RWPE1 (cell line): ENCODE results near the gene STYXL1.

Source experiments
- CTCF ChIA-PET: fragments of 350-600 bp; sonication (Branson Sonifier 250); formaldehyde crosslinking; extraction: SDS; loops from one replicate; lab custom pipeline; 2021; lab: Yijun Ruan, JAX
- POLR2A ChIA-PET: fragments of 400-600 bp; formaldehyde crosslinking; extraction: SDS; loops from one replicate; lab custom pipeline; 2020; ENCODE audit warnings: antibody characterized with exemption; ENCODE audit not compliant: low non-redundant PET; lab: Yijun Ruan, JAX
- DNase-seq: peaks from one replicate; pipeline ENCODE4 v3.0.0; 2012; ENCODE audit warnings: low spot score
- H3K27ac ChIP-seq: fragments of 450-650 bp; 2 replicates; pipeline ENCODE4 v1.5.1; 2017
- CTCF ChIP-seq: fragments of 450-650 bp; conservative IDR thresholded peaks from 2 replicates; pipeline ENCODE4 v1.5.1; 2017; ENCODE audit warnings: low read depth, mild to moderate bottlenecking

STYXL1 gene

GRCh38 chr7:75957021-75957736, 90.6 kb downstream of the STYXL1 start:
- TF ChIP-seq CTCF = no peak
- POLR2A ChIA-PET = no interaction called here
- CTCF ChIA-PET = no interaction called here
- peak overlapping the region; percentile 7; the same call in 1 of the 2 replicates for H3K27ac ChIP-seq
- no peak for DNase-seq

- CTCF ChIA-PET = interaction anchor here (0.5 to 0.7 kb wide), 2 partner anchors 187 to 1863 kb away, joined by 3 to 6 read pairs; no protein-coding TSS in a partner anchor
- DNase-seq = no peak
- POLR2A ChIA-PET = no interaction called here
- no peak for TF ChIP-seq CTCF
- peak overlapping the region; percentile 4; the same call in 1 of the 2 replicates for H3K27ac ChIP-seq
Observed at GRCh38 chr7:75955331-75955955, 92.4 kb downstream of the STYXL1 start.

GRCh38 chr7:75953931-75954330, 93.9 kb downstream of the STYXL1 start:
- no peak for DNase-seq
- TF ChIP-seq CTCF = no peak
- peak overlapping the region; percentile 14 for H3K27ac ChIP-seq
- ChIA-PET CTCF (no interaction called here), POLR2A (no interaction called here)

DNA sequence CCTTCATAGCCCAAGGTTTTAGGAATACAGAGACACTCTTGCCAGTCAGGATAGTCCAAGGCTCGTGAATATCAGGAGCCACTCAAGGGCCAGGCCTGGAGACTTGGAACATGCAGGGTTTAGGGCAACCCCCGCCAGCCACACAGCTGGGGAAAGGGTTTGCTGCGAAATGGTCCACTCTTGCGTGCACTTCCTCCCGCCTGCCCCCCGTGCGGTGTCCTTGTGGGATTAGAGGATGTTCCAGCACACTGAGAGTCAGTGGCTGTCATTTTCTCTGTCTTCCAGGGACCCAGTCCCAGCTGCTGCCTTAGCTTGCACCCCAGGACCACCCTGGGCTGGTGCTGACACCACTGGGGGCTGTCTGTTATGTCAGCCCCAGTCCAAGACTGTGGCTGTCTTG, 94.4 kb downstream of the STYXL1 start:
- TF ChIP-seq CTCF = no peak
- no peak for DNase-seq
- CTCF ChIA-PET = no interaction called here
- H3K27ac ChIP-seq = peak overlapping the region; percentile 14
- POLR2A ChIA-PET = no interaction called here

GRCh38 chr7:75951506-75951905, 96.3 kb downstream of the STYXL1 start:
- peak overlapping the region; percentile 36 for H3K27ac ChIP-seq
- ChIA-PET CTCF (no interaction called here), POLR2A (no interaction called here)
- no peak for TF ChIP-seq CTCF
- no peak for DNase-seq

DNA sequence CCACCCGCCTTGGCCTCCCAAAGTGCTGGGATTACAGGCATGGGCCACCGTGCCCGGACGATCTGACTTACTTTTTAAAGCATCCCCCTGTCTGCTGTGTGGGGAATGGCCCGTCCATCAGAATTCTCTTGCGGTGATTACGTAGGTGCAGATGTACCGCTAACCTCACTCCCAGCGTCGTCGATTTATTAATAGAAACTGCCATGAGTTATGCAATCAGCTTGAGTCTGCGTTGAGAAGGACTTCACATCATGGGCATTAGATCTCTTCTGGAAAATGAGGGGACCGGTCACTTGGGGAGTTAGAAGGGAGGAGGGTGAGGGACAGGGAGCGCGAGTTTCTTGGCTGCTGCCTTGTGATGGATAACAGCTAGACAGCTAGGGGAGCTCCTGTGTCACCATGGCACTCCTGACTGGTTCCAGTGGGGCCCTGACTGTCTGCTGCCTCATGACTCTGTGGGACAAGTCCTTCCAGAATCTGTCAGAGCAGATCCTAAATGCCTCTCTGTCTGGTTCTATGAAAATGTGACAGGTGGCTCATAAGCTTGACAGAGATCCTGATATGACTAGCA, 97.6 kb downstream of the STYXL1 start:
- TF ChIP-seq CTCF = no peak
- ChIA-PET CTCF (interaction anchor here (0.6 kb wide), 1 partner anchor 35 kb away, joined by 3 read pairs; no protein-coding TSS in a partner anchor), POLR2A (no interaction called here)
- peak overlapping the region; percentile 7; the same call in 1 of the 2 replicates for H3K27ac ChIP-seq
- no peak for DNase-seq
